Upper lobe of right lung (tissue), 1 donor: ENCODE measurements around the gene SEMA3B. TPM values are rescaled to one million over a fixed set of nuclear protein-coding genes. Genes with fewer than 3 reads are reported as not detected.
"Not testable (repeated sequence)": the region's sequence is repeated elsewhere in the genome, so short reads cannot be mapped to it uniquely, and the experiment has no call there.

Source experiments
- ATAC-seq: fragments of 200-7000 bp; cut with Tn5 transposase; one replicate; pipeline ENCODE4 v1.9.1; 2020; ENCODE audit warnings: mild to moderate bottlenecking, moderate library complexity
- DNase-seq: peaks from one replicate; pipeline ENCODE4 v3.0.0-alpha.2; 2020
- H3K27ac ChIP-seq: fragments of 200-600 bp; one replicate; pipeline ENCODE4 v1.8.0; 2022
- H3K27me3 ChIP-seq: fragments of 200-600 bp; one replicate; pipeline ENCODE4 v1.8.0; 2022; ENCODE audit warnings: mild to moderate bottlenecking
- H3K36me3 ChIP-seq: fragments of 200-600 bp; one replicate; pipeline ENCODE4 v1.8.0; 2022
- H3K4me1 ChIP-seq: fragments of 200-600 bp; one replicate; pipeline ENCODE4 v1.8.0; 2022
- H3K4me3 ChIP-seq: fragments of 200-600 bp; one replicate; pipeline ENCODE4 v1.8.0; 2022; ENCODE audit warnings: mild to moderate bottlenecking
- H3K9me3 ChIP-seq: fragments of 200-600 bp; one replicate; pipeline ENCODE4 v1.8.0; 2022
- CTCF ChIP-seq: fragments of 200-600 bp; IDR thresholded peaks from one replicate; pipeline ENCODE4 v1.8.0; 2022; ENCODE audit warnings: antibody characterized with exemption
- intact Hi-C: fragments of 100-400 bp; cut with DNase I; formaldehyde crosslinking; loops from one replicate; pipeline ENCODE4 v1.11.0; 2022
- total RNA-seq: library from RNA; stranded (reverse); fragmentation: NEBNext Ultra II Directional; extraction: Animal tissue kit (Norgen Biotek cat#: 25700); gene quantifications from one replicate; pipeline ENCODE4 v1.2.1, GENCODE V29; 2021
- donor health status: DM: no; HTN: yes; CAD: no; lungs with severe emphysema.

The SEMA3B gene
- total RNA-seq, 1 donor from 2014 or later: 120 TPM

DNA sequence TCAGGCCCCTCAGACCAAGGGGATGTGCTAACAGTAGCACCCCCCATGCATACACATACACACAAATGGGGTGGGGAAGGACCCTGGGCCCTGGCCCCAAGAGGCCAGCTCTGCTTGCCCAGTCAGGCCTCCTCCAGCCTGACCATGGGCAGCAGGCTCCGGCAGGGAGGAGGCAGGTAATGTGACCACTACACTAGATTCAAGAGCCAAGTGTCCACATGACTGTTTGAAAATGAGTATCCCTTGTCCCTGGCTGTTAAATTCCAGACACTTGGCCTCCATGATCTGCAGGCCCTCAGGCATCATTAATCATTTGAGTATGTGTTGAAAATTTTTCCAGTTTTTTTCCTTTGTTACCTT, 46.8 kb upstream of the SEMA3B start:
- no peak overlapping the region for H3K27ac ChIP-seq

DNA sequence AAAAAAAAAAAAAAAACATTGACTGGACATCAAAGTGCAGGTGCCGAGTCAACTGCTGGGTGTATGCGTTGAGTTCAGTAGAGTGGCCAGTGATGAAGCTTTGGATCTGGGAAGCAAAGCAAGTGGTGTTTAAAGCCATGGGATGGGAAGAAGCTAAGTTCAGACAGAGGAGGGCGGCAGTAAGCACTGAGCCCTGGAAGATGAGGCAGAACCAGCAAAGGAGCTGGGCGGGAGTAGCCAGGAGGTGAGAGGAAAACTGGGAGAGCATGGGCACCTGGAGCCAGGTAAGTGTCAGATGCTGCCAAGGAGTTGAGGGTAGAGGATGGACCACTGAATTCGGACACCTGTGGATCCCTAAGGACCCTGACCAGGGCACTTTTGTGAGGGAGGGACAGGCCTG, 44.3 kb upstream of the SEMA3B start:
- no peak overlapping the region for H3K4me3 ChIP-seq
- intact Hi-C loops: loop anchor here (5.0 kb wide), 2 partner anchors 32 to 48 kb away; partner anchors contain the start of gene GNAT1
- no peak for TF ChIP-seq CTCF
- H3K4me1 ChIP-seq: peaks cover 20% of the 10 kb centered on the region
- H3K27me3 ChIP-seq: no peaks in the 10 kb centered on the region
- H3K9me3 ChIP-seq: no peaks in the 10 kb centered on the region
- ATAC-seq: no peak
- no peaks in the 10 kb centered on the region for H3K36me3 ChIP-seq
- no peak overlapping the region for H3K27ac ChIP-seq
- DNase-seq: no peak

More for the DNA sequence above, 46.8 kb upstream of the SEMA3B start:
- DNase-seq (no peak), ATAC-seq (no peak)
- peaks cover 11% of the 10 kb centered on the region for H3K4me1 ChIP-seq
- H3K27me3 ChIP-seq: no peaks in the 10 kb centered on the region
- no peaks in the 10 kb centered on the region for H3K36me3 ChIP-seq
- TF ChIP-seq CTCF: no peak
- intact Hi-C loops: no loop called here
- no peak overlapping the region for H3K4me3 ChIP-seq
- H3K9me3 ChIP-seq: no peaks in the 10 kb centered on the region

GRCh38 chr3:50226888-50227389, 42.0 kb upstream of the SEMA3B start:
- intact Hi-C loops: loop anchor here (5.0 kb wide), 2 partner anchors 35 to 45 kb away; partner anchors contain the start of gene GNAT1
- peak; percentile 11 for ATAC-seq
- DNase-seq: no peak
- Histone ChIP-seq H3K27ac (peak overlapping the region; percentile 84), H3K27me3 (no peaks in the 10 kb centered on the region), H3K4me3 (peak overlapping the region; percentile 77), H3K36me3 (no peaks in the 10 kb centered on the region), H3K9me3 (no peaks in the 10 kb centered on the region), H3K4me1 (peaks cover 20% of the 10 kb centered on the region)
- no peak for TF ChIP-seq CTCF

DNA sequence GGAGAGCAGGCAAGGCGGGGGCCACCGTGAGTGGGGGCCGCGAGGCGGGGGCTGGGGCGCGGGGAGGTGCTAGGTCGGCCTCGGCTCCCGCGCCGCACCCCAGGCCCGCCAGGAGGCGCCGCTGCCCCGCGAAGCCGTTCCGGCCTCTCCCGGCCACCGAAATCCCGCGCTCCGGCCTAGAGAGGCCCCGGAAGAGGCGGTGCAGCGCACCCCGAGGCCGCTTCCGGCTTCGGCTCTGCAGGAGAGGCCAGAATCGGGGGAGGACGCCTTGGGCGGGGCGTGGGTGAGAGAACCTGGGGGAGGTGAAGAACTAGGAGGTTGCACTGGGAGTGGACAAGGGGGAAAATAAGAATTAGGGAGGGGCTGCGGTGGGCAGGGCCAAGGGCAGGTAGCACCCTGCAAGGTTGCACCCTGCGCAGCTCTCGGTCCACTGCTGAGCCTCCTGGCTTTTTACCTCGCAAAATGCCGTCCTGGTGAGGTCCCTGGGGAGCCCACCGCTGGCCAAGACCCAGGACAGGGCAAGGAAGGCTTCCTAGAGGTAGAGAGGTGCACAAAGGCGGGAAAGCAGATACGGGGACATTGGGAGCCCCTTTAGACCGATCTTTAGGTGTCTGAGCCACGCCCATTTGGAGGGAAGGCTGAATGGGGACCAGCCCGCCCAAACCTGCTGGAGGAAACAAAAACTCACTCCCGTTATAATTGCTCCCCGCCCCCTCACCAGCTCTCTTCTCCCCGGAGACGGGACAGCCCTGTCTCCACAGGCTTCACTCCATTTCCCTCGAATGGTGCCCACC, 41.4 kb upstream of the SEMA3B start:
- Histone ChIP-seq H3K4me1 (peaks cover 20% of the 10 kb centered on the region), H3K9me3 (no peaks in the 10 kb centered on the region), H3K4me3 (peak overlapping the region; percentile 77), H3K36me3 (no peaks in the 10 kb centered on the region), H3K27ac (peak overlapping the region; percentile 84), H3K27me3 (no peaks in the 10 kb centered on the region)
- ATAC-seq: peak; percentile 93
- intact Hi-C loops: loop anchor here (5.0 kb wide), 2 partner anchors 35 to 45 kb away; partner anchors contain the start of gene GNAT1
- TF ChIP-seq CTCF: peak; percentile 88
- DNase-seq: peak; percentile 98

- intact Hi-C loops: loop anchor here (5.0 kb wide), 2 partner anchors 36 to 44 kb away; partner anchors contain the start of gene GNAT1
- peak overlapping the region; percentile 84 for H3K27ac ChIP-seq
- not testable (repeated sequence) for H3K9me3 ChIP-seq, H3K36me3 ChIP-seq, ATAC-seq, H3K27me3 ChIP-seq, DNase-seq
- H3K4me3 ChIP-seq: peak overlapping the region; percentile 77
- H3K4me1 ChIP-seq: peaks cover 20% of the 10 kb centered on the region
These were observed 40.7 kb upstream of the SEMA3B start for GRCh38 chr3:50228184-50228763.

GRCh38 chr3:50229490-50229889, 39.5 kb upstream of the SEMA3B start:
- Histone ChIP-seq H3K4me3 (no peak overlapping the region), H3K27ac (peak overlapping the region; percentile 32)
- intact Hi-C loops: loop anchor here (5.0 kb wide), 2 partner anchors 37 to 43 kb away; partner anchors contain the start of gene GNAT1

More at GRCh38 chr3:50229490-50229889, 39.5 kb upstream of the SEMA3B start:
- Histone ChIP-seq H3K36me3 (no peaks in the 10 kb centered on the region), H3K4me1 (peaks cover 22% of the 10 kb centered on the region), H3K9me3 (no peaks in the 10 kb centered on the region), H3K27me3 (no peaks in the 10 kb centered on the region)
- DNase-seq (no peak), ATAC-seq (no peak)
- no peak for TF ChIP-seq CTCF
